Peyer's patch (tissue), 4 donors: ENCODE data around the gene CYTH3.

ENCODE experiments used
- POLR2A ChIP-seq, 2 donors: fragments of 450-650 bp; IDR thresholded peaks; one replicate each; pipeline ENCODE4 v1.5.1; 2017; ENCODE audit warnings: antibody characterized with exemption in 2 of 2, mild to moderate bottlenecking in 2 of 2, moderate library complexity in 2 of 2
- TF ChIP-seq, protein P1 (sequence below), 6 experiments: fragments of 450-650 bp in 4 of 6; fragments of 200-600 bp in 2 of 6; sonication (generic) in 1 of 6; IDR thresholded peaks; one replicate each; pipeline ENCODE4 v1.5.1; 2017 to 2019; ENCODE audit warnings: antibody characterized with exemption in 6 of 6, mild to moderate bottlenecking in 3 of 6, moderate library complexity in 1 of 6

DNA sequence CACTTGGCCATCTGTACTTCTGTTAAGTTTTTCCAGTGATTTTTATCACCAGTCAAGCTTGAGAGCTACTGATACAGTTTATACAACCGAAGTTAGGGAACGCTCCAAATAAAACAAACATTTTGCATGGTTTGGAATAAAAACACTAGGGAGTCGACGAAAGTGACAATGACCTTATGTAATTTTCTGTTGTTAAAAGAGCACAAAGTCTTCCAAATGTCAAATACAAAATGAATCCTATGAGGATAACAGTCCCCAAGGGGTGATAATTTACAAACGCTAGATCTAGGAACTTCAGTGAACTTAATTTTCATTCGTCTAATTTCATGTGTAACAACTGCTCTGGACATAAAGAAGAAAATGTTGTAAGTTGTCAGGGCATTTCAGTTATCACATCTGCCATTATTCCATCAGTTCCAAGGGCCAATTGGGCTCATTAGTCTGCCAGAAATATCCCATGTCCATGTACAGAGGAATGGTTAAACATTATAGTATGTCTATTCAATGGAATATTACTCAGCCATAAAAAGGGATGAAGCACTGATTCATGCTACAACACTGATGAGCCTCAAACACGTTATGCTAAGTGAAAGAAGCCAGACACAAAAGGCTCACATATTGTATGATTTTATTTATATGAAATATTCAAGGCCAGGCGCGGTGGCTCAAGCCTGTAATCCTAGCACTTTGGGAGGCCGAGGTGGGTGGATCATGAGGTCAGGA, 38.0 kb upstream of the CYTH3 start:
- TF ChIP-seq POLR2A (IDR thresholded peaks at IDR 0.05): no peak
- TF ChIP-seq, protein P1, sequence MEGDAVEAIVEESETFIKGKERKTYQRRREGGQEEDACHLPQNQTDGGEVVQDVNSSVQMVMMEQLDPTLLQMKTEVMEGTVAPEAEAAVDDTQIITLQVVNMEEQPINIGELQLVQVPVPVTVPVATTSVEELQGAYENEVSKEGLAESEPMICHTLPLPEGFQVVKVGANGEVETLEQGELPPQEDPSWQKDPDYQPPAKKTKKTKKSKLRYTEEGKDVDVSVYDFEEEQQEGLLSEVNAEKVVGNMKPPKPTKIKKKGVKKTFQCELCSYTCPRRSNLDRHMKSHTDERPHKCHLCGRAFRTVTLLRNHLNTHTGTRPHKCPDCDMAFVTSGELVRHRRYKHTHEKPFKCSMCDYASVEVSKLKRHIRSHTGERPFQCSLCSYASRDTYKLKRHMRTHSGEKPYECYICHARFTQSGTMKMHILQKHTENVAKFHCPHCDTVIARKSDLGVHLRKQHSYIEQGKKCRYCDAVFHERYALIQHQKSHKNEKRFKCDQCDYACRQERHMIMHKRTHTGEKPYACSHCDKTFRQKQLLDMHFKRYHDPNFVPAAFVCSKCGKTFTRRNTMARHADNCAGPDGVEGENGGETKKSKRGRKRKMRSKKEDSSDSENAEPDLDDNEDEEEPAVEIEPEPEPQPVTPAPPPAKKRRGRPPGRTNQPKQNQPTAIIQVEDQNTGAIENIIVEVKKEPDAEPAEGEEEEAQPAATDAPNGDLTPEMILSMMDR (IDR thresholded peaks at IDR 0.05): no peak
